GM12873 (cell line): ENCODE measurements around the gene MN1.

ENCODE experiments used
- CTCF ChIP-seq: IDR thresholded peaks from 2 replicates; pipeline ENCODE4 v1.5.1; 2012; ENCODE audit warnings: low read depth, mild to moderate bottlenecking, moderate library complexity, low read length, control low read depth; ENCODE audit not compliant: insufficient read depth; ENCODE audit errors: missing control alignments

Gene MN1

GRCh38 chr22:27797520-27798391 is 3.8 kb downstream of the MN1 start:
- TF ChIP-seq CTCF = no peak

GRCh38 chr22:27796829-27797519 is 4.6 kb downstream of the MN1 start:
- TF ChIP-seq CTCF = no peak

GRCh38 chr22:27795696-27796517 is 5.6 kb downstream of the MN1 start:
- no peak for TF ChIP-seq CTCF

GRCh38 chr22:27795053-27795452 is 6.5 kb downstream of the MN1 start:
- TF ChIP-seq CTCF = no peak

GRCh38 chr22:27794226-27794625 is 7.3 kb downstream of the MN1 start:
- no peak for TF ChIP-seq CTCF

- no peak for TF ChIP-seq CTCF
Observed at GRCh38 chr22:27793576-27793975, 8.0 kb downstream of the MN1 start.
